Endothelial cell of umbilical vein (primary cell): ENCODE measurements around the gene ATP11C.

Source experiments
- CTCF ChIP-seq, 2 donors: IDR thresholded peaks; 1 replicate in 1 of 2; 2 replicates in 1 of 2; pipeline ENCODE4 v1.5.1; 2011; ENCODE audit warnings: low read length in 2 of 2, mild to moderate bottlenecking in 2 of 2, moderate library complexity in 2 of 2, control low read depth in 1 of 2, inconsistent platforms in 1 of 2, low read depth in 1 of 2; ENCODE audit not compliant: insufficient read depth in 1 of 2; ENCODE audit errors: extremely low read depth in 1 of 2
- EZH2 ChIP-seq: IDR thresholded peaks from 2 replicates; pipeline ENCODE4 v1.6.1; 2012; ENCODE audit warnings: borderline replicate concordance, low read depth, mild to moderate bottlenecking, moderate library complexity, low read length, inconsistent platforms; ENCODE audit not compliant: severe bottlenecking
- FOS ChIP-seq: IDR thresholded peaks from 2 replicates; pipeline ENCODE4 v1.6.1; 2011; ENCODE audit warnings: mild to moderate bottlenecking, low read length, moderate library complexity, borderline replicate concordance; ENCODE audit not compliant: insufficient read depth
- GATA2 ChIP-seq: IDR thresholded peaks from 2 replicates; pipeline ENCODE4 v1.7.0; 2011; ENCODE audit warnings: low read depth, mild to moderate bottlenecking, moderate library complexity, mixed read lengths, low read length; ENCODE audit not compliant: insufficient read length, insufficient read depth
- MAX ChIP-seq: IDR thresholded peaks from 2 replicates; pipeline ENCODE4 v1.6.1; 2011; ENCODE audit not compliant: insufficient read depth, insufficient read length
- POLR2A ChIP-seq: IDR thresholded peaks from 2 replicates; pipeline ENCODE4 v1.6.1; 2012; ENCODE audit warnings: low read depth, mild to moderate bottlenecking, control low read depth, low read length
- POLR2AphosphoS5 ChIP-seq: IDR thresholded peaks from 2 replicates; pipeline ENCODE4 v1.6.1; 2012; ENCODE audit warnings: low read depth, mild to moderate bottlenecking, control low read depth, low read length, moderate library complexity; ENCODE audit not compliant: insufficient read depth

- TF ChIP-seq GATA2 (no peak), CTCF (IDR thresholded peaks at IDR 0.05; ENCODE audit: extremely low read depth in 1 of 2, insufficient read depth in 1 of 2, low read depth in 1 of 2, low read length in 2 of 2) (no peak), POLR2AphosphoS5 (no peak), FOS (no peak), POLR2A (no peak), EZH2 (no peak), MAX (no peak)
These were observed 170.3 kb downstream of the ATP11C start for GRCh38 chrX:139762400-139763183.
